Measurements from ENCODE around the gene JAZF1. TPM values are rescaled to one million over a fixed set of nuclear protein-coding genes. Genes with fewer than 3 reads are reported as not detected.

Gene JAZF1
- total and polyA plus RNA-seq, 9 of the 15 experiments (the other 6 are each of a cell fraction or from before 2014, with no cell fraction given): 0.04 to 0.64 (median 0.11) TPM; not detected in 3

DNA sequence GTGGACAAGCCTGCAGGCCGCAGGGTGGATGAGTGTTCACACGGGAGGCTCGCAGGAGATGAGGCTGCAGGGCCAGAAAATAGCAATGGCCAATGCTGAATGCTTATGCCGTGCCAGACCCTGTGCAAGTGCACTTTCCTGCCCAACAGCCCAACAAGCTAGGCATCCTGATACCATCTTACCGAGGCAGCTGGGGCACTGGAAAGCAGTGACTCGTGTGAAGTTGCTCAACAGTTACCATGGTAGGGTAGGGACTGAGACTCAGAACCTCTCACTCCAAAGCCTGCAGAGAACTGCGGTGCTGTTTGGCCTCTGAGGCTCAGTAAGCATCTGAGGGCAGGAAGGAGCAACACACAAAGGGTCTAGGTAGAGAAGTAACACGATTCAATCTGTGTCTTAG lies 43.7 kb downstream of the JAZF1 start:
- H3K9me3 ChIP-seq (replicated peaks; ENCODE audit: control insufficient read depth, insufficient read depth, low read depth, low read length): no peaks in the 10 kb centered on the region
- H3K79me2 ChIP-seq (ENCODE audit: control insufficient read depth, insufficient read depth, low read length): no peaks in the 10 kb centered on the region
- ChIA-PET POLR2A (no interaction called here), CTCF (ENCODE audit: low intra/inter-chr PET ratio) (no interaction called here)
- intact Hi-C loops (cut with micrococcal nuclease): no loop called here
- ATAC-seq: no peak
- no peak for FAIRE-seq
- in situ Hi-C loops (cut with MboI): no loop called here
- TF ChIP-seq KDM5B (IDR thresholded peaks at IDR 0.05; ENCODE audit: insufficient replicate concordance, low read depth, low read length): no peak
- no peak for TF ChIP-seq ZNF696 (CRISPR knock-in tag; conservative IDR thresholded peaks at IDR 0.05)
- TF ChIP-seq, protein P1, sequence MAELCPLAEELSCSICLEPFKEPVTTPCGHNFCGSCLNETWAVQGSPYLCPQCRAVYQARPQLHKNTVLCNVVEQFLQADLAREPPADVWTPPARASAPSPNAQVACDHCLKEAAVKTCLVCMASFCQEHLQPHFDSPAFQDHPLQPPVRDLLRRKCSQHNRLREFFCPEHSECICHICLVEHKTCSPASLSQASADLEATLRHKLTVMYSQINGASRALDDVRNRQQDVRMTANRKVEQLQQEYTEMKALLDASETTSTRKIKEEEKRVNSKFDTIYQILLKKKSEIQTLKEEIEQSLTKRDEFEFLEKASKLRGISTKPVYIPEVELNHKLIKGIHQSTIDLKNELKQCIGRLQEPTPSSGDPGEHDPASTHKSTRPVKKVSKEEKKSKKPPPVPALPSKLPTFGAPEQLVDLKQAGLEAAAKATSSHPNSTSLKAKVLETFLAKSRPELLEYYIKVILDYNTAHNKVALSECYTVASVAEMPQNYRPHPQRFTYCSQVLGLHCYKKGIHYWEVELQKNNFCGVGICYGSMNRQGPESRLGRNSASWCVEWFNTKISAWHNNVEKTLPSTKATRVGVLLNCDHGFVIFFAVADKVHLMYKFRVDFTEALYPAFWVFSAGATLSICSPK (IDR thresholded peaks at IDR 0.05; ENCODE audit: borderline replicate concordance): no peak
- no peak for TF ChIP-seq MEF2A (IDR thresholded peaks at IDR 0.05; ENCODE audit: control insufficient read depth, low read depth, low read length)
- no peak for TF ChIP-seq NFIX (CRISPR knock-in tag; IDR thresholded peaks at IDR 0.05; ENCODE audit: low read depth)
- H3K27me3 ChIP-seq (ENCODE audit: control insufficient read depth in 2 of 2, insufficient read depth in 2 of 2, low read length in 2 of 2): peaks cover 2 to 13% of the 10 kb centered on the region in 2 experiments; a peak in 3 of 5 replicates
- no peak overlapping the region for H3K4me3 ChIP-seq
- H3K4me1 ChIP-seq (replicated peaks in 1 of 2; ENCODE audit: control insufficient read depth in 2 of 2, insufficient read depth in 2 of 2, low read length in 2 of 2): no peaks in the 10 kb centered on the region; a peak in 1 of 5 replicates
- H3K4me2 ChIP-seq (ENCODE audit: insufficient read depth, low read length): no peak overlapping the region
- no peak overlapping the region for H2AFZ ChIP-seq (ENCODE audit: low read depth, low read length)
- BruUV-seq (replicated peaks): no TSS peak
- no peaks in the 10 kb centered on the region for H3K36me3 ChIP-seq (ENCODE audit: control insufficient read depth, insufficient read depth, low read length)
- H3K27ac ChIP-seq (ENCODE audit: extremely low read depth, low read depth, low read length): no peak overlapping the region
- DNase-seq (ENCODE audit: extremely low read depth in 1 of 4, low spot score in 3 of 4): no peak
- 3% methylated on average over 8 of the region's 8 CpGs for WGBS (ENCODE audit: insufficient coverage, low coverage, missing lambda C conversion rate)
- no peaks in the 10 kb centered on the region for H3K9me1 ChIP-seq (ENCODE audit: control insufficient read depth, insufficient read depth, low read length)
- no peaks in the 10 kb centered on the region for H4K20me1 ChIP-seq (replicated peaks; ENCODE audit: control insufficient read depth, insufficient read depth, low read length)
- H3K9ac ChIP-seq (ENCODE audit: insufficient read depth in 1 of 2, low read depth in 2 of 2, low read length in 2 of 2): no peak overlapping the region

All from K562 (cell line).